ENCODE measurements around the gene HPCAL4.

HPCAL4 gene

DNA sequence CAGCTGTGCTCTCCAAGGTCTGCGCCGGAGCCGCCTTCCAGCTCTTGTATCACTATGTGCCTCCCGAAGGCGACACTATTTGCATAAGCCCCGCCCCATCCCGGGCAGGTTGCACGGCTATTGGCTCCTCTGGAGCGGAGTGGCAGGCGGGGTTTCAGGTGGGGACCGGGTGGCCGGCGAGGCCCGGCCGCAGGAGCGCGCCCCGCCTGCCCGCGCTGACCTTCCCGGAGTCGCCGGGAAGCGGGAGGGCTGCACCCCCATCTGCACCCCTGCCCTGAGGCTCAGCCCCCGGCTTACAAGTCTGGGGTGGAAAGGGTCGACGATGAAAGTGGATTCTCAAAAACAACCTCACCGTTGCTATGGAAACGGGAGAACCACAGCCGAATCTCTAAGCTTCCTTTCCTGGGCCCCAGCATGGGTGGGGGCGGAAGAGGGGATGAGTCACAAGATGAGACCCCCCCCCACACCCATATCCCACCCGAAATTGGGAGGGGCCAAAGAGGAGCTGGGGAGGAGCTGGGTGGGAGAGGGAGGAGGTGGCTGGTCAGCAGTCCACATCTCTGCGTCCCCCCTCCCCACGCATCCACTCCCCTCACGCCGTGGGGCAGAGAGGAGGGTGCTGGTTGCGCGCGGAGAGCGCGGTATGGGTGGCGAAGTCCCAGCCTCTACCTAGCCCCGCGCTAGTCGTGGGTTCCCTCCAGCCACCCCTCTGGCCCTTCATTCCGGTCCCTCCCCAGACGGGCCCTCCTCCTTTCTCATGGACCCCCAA is at the start of gene HPCAL4:
Gene HPCAL4, minus strand, starts transcription at position 51 of the 769 bp plus-strand sequence. CDS start 6,830 bp downstream, outside the sequence.
- FAIRE-seq: no peak

- FAIRE-seq: no peak
These were observed 47.6 kb upstream of the HPCAL4 start, which contains the start of gene PPIE for GRCh38 chr1:39738622-39739366. Gene PPIE (plus strand): TSS chr1:39738882. CDS start chr1:39738901, 19 bp downstream.

DNA sequence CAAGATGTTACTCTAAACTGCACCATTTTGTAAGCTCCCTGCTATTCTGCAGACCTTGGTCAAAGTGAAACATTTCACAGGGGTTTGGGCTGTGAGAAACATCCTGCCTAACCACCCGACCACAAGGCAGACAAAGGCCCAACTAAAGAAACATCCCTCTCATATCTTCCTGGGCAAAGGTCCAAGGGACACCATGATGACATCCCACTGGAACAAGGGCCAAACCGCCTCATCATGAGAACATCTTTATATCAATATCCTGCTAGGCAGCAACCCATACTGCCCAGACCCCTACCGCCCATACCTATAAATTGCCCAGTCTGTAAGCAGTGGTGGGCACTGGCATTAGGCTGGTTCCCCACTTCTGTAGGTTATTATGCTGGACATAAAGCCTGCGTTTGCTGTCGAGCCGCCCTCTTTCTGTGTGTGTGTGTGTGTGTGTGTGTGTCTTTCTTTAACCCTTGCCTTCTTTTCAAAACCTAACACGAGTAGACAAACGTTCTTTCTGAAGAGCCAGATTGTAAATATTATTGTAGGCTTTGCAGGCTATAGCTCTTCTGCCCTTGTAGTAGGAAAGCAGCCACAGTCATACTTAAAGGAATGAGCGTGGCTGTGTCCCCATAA is 46.4 kb upstream of the HPCAL4 start:
- FAIRE-seq: no peak

- no peak for FAIRE-seq
These were observed 44.5 kb upstream of the HPCAL4 start for GRCh38 chr1:39735731-39736130.

GRCh38 chr1:39733161-39733560 is 41.9 kb upstream of the HPCAL4 start:
- no peak for FAIRE-seq

- FAIRE-seq: no peak
These were observed 41.5 kb upstream of the HPCAL4 start for GRCh38 chr1:39732730-39733129.

- no peak for FAIRE-seq
These were observed 38.6 kb upstream of the HPCAL4 start for GRCh38 chr1:39729842-39730241.

DNA sequence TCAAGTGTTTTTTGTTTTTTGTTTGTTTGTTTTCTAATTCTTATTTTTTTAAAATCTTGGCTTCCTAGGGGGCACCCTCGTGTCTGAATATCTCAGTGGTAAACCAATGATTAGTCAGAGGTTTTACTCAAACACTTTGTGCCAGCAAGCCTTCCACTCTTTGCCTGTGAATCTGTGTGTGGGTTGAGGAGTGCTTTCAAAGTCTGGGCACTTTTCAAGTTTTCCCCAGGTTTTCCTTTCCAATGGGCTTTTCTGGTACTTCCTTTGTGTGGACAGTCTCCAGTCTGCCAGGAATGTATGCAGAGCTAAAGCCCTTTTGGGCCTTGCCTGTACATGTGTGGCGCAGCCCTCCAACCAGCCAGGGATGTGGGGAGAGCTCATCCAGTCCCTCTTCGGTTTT is 37.8 kb upstream of the HPCAL4 start:
- FAIRE-seq: no peak

DNA sequence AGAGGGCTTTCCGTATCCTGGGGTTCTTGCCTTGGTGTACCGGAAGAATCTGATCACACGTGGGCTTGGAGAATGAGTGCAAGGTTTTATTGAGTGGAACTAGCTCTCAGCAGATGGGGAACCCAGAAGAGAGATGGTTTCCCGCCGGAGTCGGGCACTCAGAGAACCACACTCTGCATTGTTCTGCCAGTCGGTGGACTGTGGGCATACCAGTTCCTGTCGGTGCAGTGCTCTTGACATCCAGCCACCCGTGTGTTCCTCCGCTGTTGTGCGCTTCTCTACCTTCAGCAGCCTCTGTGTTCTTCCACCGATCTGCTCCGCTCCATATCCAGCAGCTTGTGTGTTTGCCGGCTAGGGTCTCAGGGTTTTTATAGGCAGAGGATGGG is 36.7 kb upstream of the HPCAL4 start:
- no peak for FAIRE-seq

DNA sequence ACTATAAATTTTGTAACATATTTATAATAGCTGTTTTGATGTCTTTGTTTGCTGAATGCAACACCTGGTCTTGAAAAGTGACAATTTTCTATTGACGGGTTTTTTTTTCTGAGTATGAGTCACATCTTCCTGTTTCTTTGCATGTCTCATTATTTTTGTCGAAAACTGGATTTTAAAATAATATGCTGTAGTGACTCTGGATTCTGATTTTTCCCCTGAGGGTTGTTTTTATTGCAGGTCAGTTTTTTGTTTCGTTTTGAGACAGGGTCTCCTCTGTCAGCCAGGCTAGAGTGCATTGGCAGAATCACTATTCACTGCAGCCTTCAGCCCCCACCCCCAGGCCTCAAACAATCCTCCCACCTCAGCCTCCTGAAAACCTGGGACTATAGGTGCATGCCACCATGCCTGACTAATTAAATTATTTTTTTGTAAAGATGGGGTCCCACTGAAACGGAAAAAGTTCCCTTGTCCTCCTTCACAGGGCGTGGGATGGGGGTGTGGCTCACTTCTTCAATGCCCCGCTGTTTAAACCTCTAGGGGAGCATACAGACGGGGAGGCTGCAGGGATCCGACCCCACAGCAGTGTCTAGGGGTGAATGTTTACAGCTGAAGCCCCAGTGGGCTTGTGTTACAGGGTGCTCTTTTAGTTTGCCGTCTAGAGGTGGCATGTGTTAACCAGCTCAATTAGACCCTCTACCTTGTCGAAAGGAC is 36.1 kb upstream of the HPCAL4 start:
- FAIRE-seq: no peak

- no peak for FAIRE-seq
These were observed 35.4 kb upstream of the HPCAL4 start for GRCh38 chr1:39726600-39726999.

DNA sequence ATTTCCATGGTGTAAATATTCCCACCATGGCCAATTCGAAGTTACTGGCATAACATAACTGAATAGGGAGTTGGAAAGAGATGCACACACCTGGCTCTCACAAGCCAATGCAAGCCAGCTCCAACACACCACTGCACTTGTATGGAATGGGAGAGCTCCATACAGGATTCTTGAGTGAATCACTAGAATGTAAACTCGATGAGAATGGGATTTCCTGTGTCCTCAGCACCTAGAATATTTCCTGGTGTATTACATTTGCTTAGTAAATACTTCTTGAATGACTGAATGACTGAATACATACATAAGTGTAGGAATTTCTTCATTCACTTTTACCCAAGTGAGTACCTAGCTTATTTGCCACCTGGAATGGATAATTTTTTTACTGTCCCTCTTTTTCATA is 31.3 kb upstream of the HPCAL4 start:
- no peak for FAIRE-seq

DNA sequence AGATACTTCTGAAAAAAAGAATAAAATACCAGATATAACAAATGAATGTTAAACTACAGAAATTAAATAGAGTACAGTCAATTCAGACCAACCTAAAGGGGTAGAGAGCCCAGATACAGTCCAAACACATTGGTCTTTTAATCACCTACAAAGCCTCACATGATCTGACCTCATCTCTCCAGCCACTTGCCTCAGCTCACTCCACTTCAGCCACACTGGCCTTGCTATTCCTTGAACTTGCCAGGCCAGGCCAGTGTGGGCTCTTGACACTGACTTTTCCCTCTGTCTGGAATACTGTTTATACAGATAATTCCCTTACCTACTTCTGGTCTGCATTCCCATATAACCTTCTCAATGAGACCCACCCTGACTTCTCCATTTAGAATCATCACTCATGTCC is 30.4 kb upstream of the HPCAL4 start:
- no peak for FAIRE-seq

DNA sequence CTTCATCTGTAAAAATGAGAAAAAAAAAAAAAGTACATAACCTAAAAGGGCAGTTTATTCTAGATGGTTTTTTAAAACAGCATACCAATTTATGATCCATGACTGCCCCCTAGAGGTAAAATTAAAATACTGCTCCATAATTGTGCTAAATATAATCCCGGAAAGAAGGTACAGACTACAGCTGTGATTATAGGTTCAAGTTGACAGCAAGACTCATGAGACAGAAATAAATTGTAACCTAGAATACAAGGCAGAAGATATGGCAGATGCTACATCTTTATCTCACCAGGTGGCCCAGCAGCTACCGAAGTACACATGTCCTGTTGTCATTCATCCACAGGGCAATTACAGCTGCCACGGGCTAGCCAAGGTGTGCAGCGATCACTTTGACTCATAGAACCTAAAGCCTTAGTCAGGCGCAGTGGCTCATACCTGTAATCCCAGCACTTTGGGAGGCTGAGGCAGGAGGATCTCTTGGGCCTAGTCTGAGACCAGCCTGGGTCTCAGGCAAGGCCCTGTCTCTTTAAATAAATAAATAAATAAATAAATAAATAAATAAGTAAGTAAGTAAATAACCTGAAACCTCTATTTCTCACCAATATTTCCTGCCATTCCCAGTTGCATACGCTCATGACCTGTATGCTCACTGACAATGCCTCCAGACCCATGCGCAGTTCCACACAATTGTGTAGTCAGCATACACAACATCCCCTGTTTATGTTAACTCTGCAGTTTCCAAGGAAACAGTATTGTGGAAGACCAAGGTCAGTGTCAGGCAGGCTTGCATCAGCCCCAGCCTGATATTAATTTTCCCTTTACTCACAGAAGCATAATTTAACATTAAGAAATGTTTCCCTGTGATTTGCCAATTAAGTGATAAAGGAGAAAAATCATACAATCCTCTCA is 29.1 kb upstream of the HPCAL4 start:
- peak; percentile 98 for FAIRE-seq

GRCh38 chr1:39717809-39718208 is 26.6 kb upstream of the HPCAL4 start:
- FAIRE-seq: no peak

DNA sequence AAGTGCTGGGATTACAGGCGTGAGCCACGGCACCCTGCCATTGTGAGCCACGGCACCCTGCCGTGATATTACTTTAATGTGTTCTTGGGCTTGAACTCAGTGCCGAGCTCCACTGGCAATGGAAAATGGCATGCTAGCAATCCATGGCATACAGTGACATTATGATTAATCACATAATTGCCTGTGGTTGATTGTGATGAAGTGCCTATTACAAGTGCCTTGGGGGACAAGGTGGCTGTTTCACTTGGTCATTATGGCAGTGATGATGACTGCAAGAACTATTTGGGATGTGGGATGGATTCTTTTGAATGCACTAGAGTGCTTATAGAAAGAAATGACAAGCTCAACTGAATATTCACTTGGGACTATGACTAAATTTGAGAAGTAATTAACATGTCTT is 22.3 kb upstream of the HPCAL4 start:
- FAIRE-seq: no peak

DNA sequence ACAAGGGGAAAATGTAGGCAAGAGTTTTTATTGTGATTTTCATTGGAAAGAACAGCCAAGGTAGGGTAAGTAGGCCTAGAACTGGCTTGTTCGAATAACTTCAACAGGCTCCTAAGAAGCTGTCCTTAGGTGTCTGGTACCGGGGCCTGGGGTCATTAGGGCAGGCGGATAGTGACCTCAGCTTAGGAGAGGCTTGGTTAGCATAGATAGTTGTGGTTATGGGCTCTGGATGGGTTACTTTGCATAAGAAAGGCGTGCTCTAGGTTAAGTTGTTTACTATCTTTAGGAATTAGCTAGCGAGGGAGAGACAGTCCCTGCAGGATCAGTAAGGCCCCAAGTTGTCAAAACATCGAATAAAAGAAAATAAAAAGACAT is 20.7 kb upstream of the HPCAL4 start:
- no peak for FAIRE-seq

DNA sequence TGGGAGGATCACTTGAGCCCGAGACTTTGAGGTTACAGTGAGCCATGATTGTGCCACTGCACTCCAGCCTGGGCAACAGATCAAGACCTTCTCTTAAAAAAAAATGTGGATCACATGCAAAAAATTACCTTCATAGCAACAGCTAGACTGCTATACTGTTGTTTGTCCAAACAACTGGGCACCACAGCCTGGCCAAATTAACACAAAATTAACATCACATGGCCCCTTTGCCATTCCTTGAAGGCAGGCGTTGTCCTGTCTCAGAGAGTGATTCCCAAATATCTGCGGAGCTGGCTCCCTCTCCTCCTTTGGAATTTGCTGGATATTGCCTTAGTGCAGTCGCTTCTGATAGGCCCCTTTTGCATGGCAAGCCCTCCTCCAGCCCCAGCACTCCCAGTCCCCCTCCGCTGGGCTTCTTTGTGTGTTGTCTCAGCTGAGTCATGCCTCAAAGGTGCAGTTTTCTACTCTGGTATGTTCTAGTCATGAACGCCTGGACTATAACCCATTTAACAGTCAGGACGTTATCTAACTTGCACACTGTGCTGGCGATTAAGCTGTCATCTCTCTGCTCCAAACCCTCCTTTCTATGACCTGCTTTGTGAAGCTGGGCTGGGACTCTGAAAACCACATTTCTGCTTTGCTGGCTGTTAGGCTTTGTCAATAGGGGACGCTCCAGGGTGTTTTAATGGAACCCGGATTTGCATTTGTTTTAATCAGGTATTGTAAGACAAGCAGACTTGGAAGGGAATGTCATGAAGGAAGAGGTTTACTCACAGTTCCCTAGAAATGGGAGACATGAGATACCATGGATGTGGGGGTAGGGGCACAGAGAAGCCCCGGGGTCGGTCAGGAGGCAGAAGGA is 20.1 kb upstream of the HPCAL4 start:
- no peak for FAIRE-seq

DNA sequence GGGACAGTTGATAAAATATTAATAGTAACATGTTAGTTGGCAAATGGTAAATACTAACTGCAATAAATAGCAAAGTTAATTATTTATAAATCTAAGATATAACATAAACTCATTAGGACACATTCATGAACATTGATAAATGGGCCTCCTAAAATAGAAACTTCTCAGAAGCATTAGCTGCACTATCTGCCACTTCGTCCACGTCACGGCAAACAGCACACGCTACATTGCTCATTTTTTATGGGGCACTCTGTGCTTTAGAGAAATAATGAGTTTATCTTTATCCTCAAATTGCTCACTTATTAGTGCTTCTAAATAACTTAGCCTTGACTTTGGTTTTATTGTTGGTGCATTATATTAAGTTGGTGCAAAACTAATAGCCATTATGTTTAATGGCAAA is 16.3 kb upstream of the HPCAL4 start:
- no peak for FAIRE-seq

DNA sequence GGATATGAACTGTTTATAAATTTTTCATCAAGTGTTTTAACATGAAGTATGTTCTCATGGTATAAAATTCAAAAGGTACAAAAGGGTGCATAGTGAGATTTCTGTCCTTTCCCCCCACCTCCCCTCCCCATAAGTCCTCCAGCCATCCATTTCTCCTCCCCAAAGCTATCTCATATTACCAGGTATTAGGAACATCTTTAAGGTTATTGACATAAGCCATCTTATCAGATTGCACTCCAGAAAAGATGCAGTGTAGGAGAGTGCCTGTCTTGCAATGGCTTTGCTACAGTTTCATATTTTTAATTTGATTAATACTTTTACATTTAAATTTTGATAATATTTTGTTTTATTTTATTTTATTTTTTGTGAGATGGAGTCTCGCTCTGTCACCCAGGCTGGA is 13.5 kb upstream of the HPCAL4 start:
- no peak for FAIRE-seq

GRCh38 chr1:39701049-39701439 is 9.8 kb upstream of the HPCAL4 start:
- no peak for FAIRE-seq

Measured in A204.1 (cell line).